Mammary epithelial cell (primary cell): ENCODE measurements around the gene NUMB.

Experiments used
- CTCF ChIP-seq, 2 donors: IDR thresholded peaks in 1 of 2; conservative IDR thresholded peaks in 1 of 2; 2 replicates each; pipeline ENCODE4 v1.5.1; 2011 to 2012; ENCODE audit warnings: inconsistent platforms in 2 of 2, low read length in 2 of 2, mild to moderate bottlenecking in 2 of 2, control low read depth in 1 of 2, low read depth in 1 of 2; ENCODE audit not compliant: insufficient read depth in 1 of 2; ENCODE audit errors: extremely low read depth in 1 of 2
- EZH2 ChIP-seq: IDR thresholded peaks from 2 replicates; pipeline ENCODE4 v1.6.1; 2012; ENCODE audit warnings: low read length, inconsistent platforms, borderline replicate concordance

GRCh38 chr14:73428353-73428824 is 30.0 kb downstream of the NUMB start:
- no peak for TF ChIP-seq CTCF (conservative IDR thresholded peaks at IDR 0.05 in 1 of 2, IDR thresholded peaks at IDR 0.05 in 1 of 2; ENCODE audit: extremely low read depth in 1 of 2, insufficient read depth in 1 of 2, low read depth in 1 of 2, low read length in 2 of 2)
- no peak for TF ChIP-seq EZH2
